DMS53 (cell line): ENCODE data around the gene BRSK2.
A peak's percentile ranks its signal among the peaks of the same experiment; 100 is the strongest.
"Not testable (repeated sequence)": the region's sequence is repeated elsewhere in the genome, so short reads cannot be mapped to it uniquely, and the experiment has no call there.

ENCODE experiments used
- DNase-seq: peaks from one replicate; lab custom pipeline; 2025; lab: John Stamatoyannopoulos, UW

The BRSK2 gene

DNA sequence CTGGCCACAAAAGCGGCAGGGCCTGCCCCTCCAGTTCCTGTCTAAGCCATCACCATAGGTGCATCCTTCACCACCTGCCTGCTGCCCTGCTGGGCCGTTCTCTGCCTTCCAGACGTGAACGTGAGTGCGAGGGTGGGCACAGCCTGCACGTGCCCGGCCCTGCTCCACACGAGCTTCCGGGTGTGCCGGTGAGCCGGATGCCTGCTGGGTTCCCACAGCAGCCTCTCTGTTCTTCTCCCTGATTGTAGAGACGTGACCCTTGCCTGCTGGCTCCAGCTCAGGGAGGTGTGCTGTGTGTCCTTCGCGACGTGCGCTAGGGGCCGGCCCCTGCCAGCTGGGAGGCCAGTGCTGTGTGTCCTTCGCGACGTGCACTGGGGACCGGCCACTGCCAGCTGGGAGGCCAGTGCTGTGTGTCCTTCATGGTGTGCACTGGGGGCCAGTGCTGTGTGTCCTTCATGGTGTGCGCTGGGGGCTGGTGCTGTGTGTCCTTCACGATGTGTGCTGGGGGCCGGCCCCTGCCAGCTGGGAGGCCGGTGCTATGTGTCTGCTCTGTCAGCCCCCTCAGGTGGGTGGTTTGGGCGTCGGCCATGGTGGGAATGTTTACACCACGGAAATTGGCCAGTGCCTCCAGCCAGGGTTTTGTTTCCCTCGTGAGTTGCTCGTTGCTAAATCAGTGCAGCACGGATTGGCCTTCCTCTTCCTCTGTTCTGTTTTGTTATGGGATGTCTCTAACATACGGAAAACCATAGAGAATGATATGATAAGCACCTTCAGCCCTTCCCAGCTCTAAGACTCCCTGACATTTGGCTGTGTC is 35.4 kb upstream of the BRSK2 start:
- DNase-seq = no peak

DNA sequence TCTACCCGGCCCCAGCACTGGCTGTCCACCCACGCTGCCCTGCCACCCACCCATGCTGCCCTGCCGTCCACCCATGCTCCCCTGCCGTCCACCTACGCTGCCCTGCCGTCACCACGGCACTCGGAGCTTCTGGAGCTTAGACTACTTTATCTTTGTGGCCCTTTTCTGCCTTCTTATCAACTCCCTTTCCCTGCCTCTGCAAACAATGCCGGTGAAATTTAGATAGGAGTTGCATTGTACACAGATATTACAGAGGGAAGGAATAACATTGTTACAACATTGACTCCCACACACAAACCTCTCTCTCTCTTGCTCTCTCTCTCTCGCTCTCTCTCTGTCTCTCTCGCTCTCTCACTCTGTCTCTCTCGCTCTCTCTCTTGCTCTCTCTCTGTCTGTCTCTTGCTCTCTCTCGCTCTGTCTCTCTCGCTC is 33.7 kb upstream of the BRSK2 start:
- DNase-seq = no peak

DNA sequence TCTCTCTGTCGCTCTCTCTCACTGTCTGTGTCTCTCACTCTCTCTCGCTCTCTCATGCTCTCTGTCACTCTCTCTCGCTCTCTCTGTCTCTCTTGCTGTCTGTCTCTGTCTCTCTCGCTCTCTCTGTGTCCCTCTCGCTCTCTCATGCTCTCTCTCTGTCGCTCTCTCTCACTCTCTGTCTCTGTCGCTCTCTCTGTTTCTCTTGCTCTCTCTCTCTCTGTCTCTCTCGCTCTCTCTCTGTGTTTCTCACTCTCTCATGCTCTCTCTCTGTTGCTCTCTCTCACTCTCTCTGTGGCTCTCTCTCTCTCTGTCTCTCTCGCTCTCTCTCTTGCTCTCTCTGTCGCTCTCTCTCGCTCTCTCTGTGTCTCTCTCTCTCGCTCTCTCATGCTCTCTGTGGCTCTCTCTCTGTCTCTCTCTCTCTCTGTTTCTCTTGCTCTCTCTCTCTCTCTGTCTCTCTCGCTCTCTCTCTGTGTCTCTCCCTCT is 33.2 kb upstream of the BRSK2 start:
- no peak for DNase-seq

DNA sequence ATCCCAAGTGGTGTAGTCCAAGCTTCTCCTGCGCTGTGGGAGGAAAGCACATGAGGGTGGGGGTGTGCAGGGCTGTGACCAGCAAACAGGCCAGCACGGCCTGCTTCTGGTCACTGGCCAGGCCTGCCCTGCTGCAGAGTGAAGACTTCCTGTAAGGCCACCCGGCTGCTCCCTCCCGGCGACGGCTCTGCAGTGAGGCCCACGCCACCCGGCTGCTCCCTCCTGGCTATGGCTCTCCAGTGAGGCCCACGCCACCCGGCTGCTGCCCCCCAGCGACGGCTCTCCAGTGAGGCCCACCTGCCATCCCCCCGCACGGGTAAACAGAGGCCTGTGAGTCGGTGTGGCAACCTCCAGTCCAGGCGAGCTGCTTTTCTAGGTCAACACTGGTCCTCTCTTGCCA is 31.4 kb upstream of the BRSK2 start:
- no peak for DNase-seq

DNA sequence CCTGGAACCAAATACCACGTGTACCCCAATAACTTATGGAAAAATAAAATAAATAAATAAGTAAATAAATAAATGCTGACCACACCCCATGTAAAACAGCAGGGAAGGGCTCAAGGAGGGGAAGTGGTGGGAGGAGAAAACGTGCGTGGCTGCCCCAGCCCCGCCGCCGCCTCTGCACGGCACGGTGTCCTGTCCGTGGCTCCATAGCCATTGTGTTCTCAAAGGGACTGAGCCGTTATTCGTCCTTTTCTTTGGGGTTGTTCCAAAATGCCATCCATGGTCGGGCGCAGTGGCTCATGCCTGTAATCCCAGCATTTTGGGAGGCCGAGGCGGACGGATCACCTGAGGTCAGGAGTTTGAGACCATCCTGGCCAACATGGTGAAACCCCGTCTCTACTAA is 30.8 kb upstream of the BRSK2 start:
- not testable (repeated sequence) for DNase-seq

DNA sequence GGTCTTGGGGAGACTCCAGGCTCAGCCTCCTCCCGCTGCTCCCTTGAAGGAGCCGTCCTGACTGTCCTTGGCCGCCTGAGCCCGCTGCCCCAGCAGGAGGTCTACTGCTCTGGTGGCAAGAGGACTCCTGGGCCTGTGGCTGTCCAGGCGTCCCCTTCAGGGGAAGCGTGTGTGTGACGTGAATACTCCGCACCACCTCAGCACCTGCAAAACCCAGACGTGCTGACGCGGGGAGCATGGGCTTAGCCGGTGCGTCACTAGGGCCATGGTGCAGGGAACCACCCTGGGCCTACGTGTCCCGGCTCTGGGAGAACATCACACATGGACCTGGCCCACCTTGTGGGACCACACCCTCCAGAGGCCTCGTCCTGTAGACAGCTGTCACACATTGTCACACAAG is 30.2 kb upstream of the BRSK2 start:
- DNase-seq = no peak

DNA sequence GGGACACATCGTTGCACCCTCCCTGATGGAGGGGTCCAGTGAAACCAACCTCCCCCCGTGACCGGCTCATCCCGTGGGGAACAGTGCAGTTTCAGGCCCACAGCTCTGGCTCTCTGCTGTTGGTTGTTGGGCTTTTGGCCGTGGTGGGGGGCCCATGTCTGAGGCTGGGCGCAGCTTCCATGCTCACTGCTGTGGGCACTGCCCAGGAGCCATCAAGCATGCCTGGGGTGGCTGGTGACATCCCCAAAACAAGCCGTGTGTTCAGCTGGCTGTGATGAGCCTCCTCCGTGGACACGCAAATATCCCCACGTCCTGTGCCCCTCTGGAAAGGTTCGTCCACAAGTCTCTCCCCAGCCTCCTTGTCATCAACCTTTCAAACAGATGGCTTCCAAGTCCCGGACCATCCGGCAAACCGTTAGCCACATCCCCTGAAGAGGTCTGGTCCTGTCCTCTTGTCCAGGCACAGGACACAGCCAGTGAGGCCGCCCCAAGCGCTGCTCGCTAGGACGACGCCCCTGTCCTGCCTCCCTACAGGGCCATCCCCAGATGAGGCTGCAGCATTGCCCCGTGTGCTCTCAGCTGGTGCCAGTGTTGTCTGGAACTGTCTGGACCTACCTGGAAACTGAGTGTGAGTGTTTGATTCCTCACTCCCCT is 29.4 kb upstream of the BRSK2 start:
- DNase-seq = no peak

DNA sequence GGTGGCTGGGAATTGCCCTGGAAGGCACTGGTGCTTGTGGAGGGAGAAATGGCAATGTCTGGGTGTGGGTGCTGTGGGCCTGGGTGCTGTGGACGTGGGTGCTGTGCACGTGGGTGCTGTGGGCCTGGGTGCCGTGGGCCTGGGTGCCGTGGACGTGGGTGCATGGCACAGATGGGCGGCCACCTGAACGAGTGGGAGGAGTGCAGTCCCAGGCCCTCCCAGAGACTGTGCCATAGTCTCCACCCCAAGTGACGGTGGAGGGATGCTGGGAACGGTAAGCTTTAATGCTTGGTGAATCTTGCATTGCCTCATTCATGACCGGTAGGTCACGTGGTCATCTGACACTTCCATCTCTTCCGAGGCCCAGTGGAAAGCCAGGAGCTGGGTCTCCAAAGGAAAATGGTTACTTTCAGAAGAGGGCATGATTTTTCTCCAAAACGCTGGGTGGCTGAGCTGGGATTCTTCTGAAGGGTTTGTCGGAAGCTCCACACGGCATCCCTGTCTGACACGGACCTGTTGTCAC is 28.8 kb upstream of the BRSK2 start:
- DNase-seq = no peak

DNA sequence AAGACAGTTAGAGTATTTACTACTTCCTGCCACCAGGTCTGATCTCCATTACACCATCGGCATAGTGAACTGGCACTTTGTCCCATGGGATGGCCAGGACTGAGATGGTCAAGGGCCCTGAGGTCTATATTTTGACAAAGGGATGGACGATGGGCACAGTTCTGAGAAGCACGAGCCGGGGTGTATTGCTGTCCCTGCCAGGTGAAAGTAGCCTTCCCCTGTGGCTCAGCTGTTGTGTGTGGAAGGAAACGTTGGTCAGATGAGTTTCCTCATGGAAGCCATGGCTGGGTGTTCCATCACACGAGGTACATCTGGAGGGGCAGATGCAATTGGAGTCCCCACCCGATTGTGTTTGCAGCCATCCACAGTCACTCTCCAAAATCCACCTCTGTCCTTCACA is 27.9 kb upstream of the BRSK2 start:
- no peak for DNase-seq

DNA sequence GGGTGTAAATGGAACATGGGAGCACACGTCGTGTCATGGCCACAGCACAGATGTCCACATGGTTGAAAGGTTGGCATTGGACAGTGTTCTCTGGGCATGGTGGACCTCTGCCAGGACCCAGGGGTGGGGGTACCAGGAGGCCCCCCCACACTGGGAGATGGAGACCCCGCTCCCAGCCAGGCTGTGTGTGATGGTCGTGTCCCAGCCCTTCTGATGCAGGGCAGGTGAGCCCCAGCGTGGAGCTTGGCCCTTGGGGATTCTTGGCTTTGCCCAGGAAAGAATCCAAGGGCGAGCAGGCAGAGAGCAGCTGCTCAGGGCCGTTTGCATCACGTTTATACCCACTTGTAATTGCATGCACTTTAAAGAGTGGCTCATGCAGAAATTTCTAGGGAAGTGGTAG is 22.0 kb upstream of the BRSK2 start:
- no peak for DNase-seq

DNA sequence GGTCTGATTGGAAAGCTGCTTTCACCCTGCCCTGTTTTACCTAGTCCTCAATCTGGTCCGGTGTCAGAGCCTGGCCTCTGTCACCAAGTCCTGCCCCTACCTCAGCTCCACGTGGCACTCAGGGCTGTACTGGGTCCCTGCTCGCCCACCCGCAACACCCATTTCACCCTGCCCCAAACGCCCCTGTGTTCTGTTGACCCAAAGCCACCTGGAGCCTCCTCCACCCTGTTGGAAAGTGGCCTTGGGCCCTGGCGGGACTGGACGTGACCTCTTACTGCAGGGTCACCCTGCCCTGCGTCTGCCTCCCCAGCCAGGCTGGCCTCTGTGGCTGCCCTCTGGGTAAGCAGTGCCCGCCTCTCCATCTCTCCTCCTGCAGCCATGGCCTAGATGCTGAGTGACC is 21.5 kb upstream of the BRSK2 start:
- DNase-seq = no peak

DNA sequence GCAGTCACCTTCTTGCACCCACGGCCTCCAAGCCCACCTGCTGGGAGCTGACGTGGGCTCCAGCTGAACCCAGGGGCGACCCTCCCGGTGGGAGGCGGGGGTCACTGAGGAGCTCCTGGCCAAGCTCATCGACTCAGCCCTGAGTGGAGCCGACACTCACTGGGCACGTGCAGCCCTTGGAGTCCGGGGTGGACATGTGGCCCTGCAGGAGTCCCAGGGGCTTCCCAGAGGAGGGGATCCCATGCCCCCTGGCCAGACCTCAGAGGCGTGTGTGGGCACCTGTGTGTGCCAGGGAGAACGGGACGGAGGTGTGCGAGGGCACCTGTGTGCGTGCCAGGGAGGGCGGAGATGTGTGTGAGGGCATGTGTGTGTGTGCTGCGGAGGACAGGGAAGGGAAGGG is 20.8 kb upstream of the BRSK2 start:
- no peak for DNase-seq

DNA sequence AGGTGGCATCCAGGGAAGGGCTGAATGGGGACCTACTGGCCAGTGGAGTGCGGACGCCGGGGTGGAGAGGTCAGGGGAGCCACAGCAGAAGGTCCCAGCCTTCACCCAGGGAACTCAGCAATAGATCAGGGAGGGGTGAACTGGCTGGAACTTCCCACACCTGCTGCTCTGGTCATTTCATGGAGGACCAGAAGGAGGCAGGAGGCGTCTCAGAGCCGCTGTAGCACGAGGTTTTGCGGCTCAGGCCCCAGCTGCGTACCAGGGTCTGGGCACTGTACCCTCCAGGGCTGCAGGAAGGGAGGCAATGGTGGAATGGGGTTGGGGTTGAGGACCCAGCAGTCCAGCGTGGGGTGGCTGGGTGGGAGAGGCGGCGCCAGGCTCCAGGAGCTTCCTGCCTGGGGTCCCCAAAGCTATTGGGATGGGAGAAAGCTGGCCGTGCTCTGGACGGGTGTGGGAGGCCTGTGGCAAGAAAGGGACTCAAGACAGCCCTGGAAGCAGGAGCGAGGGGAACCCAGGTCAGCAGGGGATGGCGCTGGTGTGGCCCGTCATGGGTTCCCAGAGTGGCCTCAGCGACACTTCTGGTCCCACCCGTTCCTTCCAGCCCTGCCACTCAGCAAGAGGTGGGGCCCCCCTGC is 20.2 kb upstream of the BRSK2 start:
- DNase-seq = no peak

DNA sequence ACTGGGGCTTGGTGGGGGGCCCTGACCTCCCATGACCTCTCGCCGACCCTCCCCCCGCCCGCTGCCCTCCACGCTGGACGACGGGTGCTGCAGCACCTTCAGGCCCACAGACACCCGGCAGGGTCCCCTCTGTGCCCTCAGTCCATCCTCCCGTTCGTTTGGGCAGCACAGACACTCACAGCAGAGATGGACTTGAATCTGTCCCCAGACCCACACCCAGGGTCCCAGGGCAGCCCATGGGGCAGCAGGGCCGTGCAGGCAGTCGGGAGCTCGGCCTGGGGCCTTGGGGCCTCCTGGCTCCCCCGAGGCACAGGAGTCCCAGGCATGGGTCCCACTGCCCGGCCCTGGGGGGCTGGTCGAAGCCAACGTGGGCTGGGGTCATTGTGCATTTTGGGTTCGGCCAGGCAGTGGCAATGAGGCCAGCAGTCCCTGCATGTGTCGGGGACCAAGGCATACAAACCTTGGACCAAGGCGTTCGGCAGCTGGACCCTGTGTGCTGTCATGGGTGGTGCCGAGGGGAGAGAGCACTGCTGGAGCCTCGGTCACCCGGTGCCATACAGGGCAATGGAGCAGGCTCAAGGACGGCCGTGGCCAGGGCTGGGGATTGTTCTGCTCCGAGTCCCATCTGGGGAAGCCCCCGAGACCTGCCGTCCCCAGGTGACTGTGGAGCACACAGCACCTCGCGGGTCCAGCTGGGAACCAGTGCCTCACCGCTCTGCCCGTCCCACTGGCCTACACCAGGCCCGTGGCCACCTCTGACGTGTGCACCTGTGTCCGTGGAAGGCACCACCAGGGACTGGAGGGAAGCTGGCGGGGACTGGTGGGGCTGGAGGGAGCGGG is 19.3 kb upstream of the BRSK2 start:
- DNase-seq = no peak

DNA sequence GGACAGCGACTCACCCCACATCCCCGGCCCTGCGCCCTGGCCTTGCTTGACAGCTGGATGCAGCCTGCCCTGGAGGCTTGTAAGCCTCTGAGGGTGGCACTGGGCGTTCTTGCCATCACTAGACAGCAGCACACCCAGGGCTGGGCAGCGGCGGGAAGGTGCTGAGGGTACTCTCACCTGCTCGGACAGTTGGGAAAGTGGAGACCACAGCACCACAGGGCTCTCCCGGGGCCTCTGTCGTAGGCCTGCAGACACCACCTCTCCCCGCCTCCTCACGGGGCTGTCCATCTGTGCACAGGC is 18.8 kb upstream of the BRSK2 start:
- DNase-seq = no peak

DNA sequence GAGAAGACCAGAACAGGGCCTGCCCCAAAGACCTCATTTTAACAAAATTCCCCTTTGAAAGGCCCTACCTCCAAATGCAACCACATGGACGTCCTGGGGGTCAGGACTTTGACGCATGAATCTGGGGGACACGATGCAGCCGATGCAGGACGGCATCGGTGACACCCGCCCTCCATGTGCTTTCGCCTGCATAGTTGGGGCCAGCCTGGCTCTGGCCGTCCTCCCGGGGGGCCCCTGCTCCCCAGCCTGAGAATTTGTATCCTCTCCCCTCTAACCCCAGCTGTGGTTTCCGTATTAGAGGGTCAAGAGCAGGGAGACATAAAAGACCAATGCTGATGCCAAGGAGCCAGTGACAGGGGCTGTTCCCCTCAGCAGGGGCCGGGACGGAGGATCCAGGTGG is 18.4 kb upstream of the BRSK2 start:
- DNase-seq = no peak

DNA sequence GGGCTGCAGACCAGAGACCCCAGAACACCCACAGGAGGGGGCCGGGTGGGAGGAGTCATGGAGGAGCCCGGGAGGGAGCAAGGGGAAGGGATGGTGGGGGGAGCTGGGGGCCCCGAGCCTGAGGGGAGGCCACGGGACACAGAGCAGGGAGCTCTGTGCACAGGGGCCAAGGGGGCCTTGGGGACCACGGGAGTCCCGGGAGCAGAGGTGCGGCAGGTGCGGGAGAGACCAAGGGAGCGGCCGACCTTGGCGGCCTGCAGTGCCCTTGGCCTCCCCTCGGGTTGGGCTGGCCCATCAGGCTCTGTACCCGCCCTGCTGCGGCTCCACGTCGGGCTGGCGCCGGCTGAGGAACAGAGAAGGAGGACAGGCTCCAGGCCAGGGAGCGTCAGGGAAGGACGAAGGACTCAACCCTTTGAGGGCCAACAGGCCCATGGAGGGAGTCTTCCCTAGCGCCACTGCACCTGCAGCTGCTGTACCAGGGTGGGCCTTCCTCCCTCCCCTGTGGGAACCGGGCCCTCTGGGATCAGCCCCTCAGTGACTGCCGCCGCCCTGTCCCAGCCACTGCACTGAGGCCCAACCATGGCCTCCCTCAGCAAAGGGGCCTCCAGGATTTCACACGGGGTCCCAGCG is 17.8 kb upstream of the BRSK2 start:
- DNase-seq = no peak

DNA sequence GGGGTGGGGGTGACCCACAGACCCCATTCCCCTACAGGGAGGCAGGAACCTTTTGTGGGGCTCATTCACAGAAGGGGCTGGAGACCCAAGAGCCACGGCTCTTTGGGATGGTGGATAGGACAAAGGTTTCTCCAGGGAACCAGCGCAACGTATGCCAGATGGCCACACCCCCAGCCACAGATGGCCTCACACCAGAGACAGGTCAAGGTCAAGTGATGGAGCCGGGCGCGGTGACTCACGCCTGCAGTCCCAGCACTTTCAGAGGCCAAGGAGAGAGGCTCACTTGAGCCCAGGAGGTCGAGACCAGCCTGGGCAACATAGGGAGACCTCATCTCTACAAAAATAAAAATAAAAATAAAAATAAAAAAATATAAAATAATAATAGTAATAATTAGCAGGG is 17.1 kb upstream of the BRSK2 start:
- DNase-seq = peak; percentile 30

DNA sequence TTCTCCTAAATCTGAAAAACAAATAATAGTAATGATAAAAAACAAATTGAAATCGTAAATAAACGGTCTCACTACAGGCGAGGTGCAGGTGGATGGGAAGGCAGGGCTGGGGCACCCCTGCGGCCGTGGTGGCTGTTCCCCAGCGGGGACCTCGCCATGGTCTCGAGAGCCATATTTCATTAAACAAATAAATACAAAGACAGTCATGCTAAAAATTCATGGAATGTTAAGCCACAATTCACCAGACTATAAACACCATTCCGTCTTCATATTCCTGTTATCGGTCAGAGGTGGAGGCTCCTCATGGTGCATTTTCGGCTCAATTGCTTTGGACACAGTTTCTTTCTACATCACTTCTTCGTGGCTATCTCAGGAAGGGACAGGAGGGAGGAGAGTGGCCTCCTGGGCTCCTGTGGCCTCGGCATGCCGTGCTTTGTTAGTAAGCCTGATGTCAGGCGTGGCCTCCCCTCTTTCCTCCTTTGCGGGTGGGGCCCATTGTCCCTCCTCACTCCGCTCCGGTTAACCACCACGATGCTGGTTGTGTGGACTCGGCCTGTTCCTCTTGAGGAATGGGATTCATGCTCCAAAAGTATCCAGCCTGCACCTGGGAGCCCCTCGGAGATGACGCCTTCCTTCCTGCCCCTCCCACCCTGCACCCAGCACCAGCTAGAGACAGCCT is 16.1 kb upstream of the BRSK2 start:
- DNase-seq = no peak

DNA sequence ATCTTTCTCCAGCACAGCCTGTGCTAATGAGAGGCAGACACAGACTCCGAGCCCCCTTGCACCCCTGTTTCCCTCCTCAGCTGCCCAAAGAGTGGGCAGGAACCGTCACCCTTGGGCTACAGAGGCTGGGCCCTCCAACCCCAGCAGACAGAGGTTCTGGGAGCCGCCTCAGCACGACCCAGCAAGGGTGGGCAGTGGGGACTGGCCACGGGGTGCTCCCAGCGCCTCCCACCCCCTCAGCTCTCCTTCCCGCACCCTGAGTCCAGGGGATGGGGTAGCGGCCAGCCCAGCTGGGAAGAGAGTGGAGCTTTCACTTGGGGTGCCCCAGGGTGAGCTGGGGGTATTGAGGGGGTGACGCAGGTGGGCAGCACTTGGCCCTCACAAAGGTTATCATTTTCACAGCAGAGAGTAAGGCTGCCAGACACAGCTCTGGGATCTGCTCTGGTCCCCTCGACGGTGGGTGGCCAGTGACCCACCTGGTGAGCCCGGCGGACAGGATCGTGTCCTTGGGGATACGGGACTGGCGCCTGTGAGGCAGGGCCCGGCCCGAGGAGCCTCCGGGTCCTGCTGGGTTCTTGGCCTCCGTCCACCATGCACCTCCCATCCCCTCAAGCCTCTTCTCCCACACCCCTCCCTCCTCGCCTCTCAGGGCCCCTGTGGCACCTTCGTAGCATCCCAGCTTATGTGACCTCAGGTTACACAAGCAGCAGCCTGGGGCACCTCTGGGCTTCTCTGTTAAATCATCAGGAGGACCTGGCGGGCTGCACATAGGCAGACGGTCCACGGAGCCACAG is 14.4 kb upstream of the BRSK2 start:
- DNase-seq = no peak

DNA sequence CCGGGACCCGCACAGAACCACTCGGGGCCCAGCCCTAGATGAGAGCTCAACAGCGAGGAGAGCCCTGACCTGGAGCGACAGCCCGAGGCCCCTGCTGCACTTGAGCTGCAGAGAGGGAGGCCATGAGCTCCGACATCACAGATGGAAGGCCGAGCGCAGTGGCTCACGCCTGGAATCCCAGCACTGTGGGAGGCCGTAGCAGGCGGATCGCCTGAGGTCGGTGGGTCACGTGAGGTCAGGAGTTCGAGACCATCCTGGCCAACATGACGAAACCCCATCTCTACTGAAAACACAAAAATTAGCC is 13.8 kb upstream of the BRSK2 start:
- DNase-seq = no peak
